ENCODE measurements around the gene ZNF532.

Gene ZNF532

GRCh38 chr18:58980991-58981390 lies 116.3 kb downstream of the ZNF532 start:
- no peak for DNase-seq (ENCODE audit: low spot score)

- DNase-seq (ENCODE audit: low spot score) = no peak
Measured at GRCh38 chr18:58983260-58984155, 118.8 kb downstream of the ZNF532 start.

GRCh38 chr18:58988600-58988999 lies 123.9 kb downstream of the ZNF532 start:
- DNase-seq (ENCODE audit: low spot score) = no peak

GRCh38 chr18:58989184-58989759 lies 124.6 kb downstream of the ZNF532 start:
- DNase-seq (ENCODE audit: low spot score) = no peak

GRCh38 chr18:58990720-58991119 lies 126.0 kb downstream of the ZNF532 start:
- DNase-seq (ENCODE audit: low spot score) = no peak

- DNase-seq (ENCODE audit: low spot score) = no peak
Measured at GRCh38 chr18:58991167-58991798, 126.6 kb downstream of the ZNF532 start.

- DNase-seq (ENCODE audit: low spot score) = no peak
Measured at GRCh38 chr18:58992301-58993231, 127.9 kb downstream of the ZNF532 start.

- DNase-seq (ENCODE audit: low spot score) = no peak
Measured at GRCh38 chr18:58993260-58993659, 128.6 kb downstream of the ZNF532 start.

- DNase-seq (ENCODE audit: low spot score) = no peak
Measured at GRCh38 chr18:58995663-58996062, 131.0 kb downstream of the ZNF532 start.

- DNase-seq (ENCODE audit: low spot score) = no peak
Measured at GRCh38 chr18:58996131-58996641, 131.5 kb downstream of the ZNF532 start.

- no peak for DNase-seq (ENCODE audit: low spot score)
Measured at GRCh38 chr18:58996696-58997095, 132.0 kb downstream of the ZNF532 start.

GRCh38 chr18:58997811-58998337 lies 133.2 kb downstream of the ZNF532 start:
- DNase-seq (ENCODE audit: low spot score) = no peak

GRCh38 chr18:58998401-58999203 lies 133.9 kb downstream of the ZNF532 start:
- DNase-seq (ENCODE audit: low spot score) = no peak

- no peak for DNase-seq (ENCODE audit: low spot score)
Measured at GRCh38 chr18:59001166-59001565, 136.5 kb downstream of the ZNF532 start.

GRCh38 chr18:59001721-59002120 lies 137.0 kb downstream of the ZNF532 start:
- DNase-seq (ENCODE audit: low spot score) = no peak

GRCh38 chr18:59002974-59003594 lies 138.4 kb downstream of the ZNF532 start:
- DNase-seq (ENCODE audit: low spot score) = no peak

- DNase-seq (ENCODE audit: low spot score) = no peak
Measured at GRCh38 chr18:59005262-59005661, 140.6 kb downstream of the ZNF532 start.

GRCh38 chr18:59006461-59007067 lies 141.9 kb downstream of the ZNF532 start:
- DNase-seq (ENCODE audit: low spot score) = no peak

- no peak for DNase-seq (ENCODE audit: low spot score)
Measured at GRCh38 chr18:59008302-59008974, 143.8 kb downstream of the ZNF532 start.
